ENCODE results near the gene MIEF2.
"Not testable (repeated sequence)": the region's sequence is repeated elsewhere in the genome, so short reads cannot be mapped to it uniquely, and the experiment has no call there.

- TF ChIP-seq, protein P1, sequence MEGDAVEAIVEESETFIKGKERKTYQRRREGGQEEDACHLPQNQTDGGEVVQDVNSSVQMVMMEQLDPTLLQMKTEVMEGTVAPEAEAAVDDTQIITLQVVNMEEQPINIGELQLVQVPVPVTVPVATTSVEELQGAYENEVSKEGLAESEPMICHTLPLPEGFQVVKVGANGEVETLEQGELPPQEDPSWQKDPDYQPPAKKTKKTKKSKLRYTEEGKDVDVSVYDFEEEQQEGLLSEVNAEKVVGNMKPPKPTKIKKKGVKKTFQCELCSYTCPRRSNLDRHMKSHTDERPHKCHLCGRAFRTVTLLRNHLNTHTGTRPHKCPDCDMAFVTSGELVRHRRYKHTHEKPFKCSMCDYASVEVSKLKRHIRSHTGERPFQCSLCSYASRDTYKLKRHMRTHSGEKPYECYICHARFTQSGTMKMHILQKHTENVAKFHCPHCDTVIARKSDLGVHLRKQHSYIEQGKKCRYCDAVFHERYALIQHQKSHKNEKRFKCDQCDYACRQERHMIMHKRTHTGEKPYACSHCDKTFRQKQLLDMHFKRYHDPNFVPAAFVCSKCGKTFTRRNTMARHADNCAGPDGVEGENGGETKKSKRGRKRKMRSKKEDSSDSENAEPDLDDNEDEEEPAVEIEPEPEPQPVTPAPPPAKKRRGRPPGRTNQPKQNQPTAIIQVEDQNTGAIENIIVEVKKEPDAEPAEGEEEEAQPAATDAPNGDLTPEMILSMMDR (IDR thresholded peaks at IDR 0.05; ENCODE audit: extremely low read depth in 1 of 2, insufficient read depth in 1 of 2, low read depth in 1 of 2, low read length in 2 of 2): not testable (repeated sequence)
- not testable (repeated sequence) for TF ChIP-seq EZH2 (IDR thresholded peaks at IDR 0.05; ENCODE audit: borderline replicate concordance, low read depth, low read length, severe bottlenecking); POLR2AphosphoS5 (IDR thresholded peaks at IDR 0.05; ENCODE audit: insufficient read depth, low read depth, low read length); POLR2A (IDR thresholded peaks at IDR 0.05; ENCODE audit: low read depth, low read length); FOS (IDR thresholded peaks at IDR 0.05; ENCODE audit: borderline replicate concordance, insufficient read depth, low read length); MYC (IDR thresholded peaks at IDR 0.05; ENCODE audit: low read depth, low read length); GATA2 (IDR thresholded peaks at IDR 0.05; ENCODE audit: insufficient read depth, insufficient read length, low read depth, low read length); JUN (IDR thresholded peaks at IDR 0.05; ENCODE audit: borderline replicate concordance, insufficient read depth, insufficient read length, low read depth)
- TF ChIP-seq, protein P2, sequence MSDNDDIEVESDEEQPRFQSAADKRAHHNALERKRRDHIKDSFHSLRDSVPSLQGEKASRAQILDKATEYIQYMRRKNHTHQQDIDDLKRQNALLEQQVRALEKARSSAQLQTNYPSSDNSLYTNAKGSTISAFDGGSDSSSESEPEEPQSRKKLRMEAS (IDR thresholded peaks at IDR 0.05; ENCODE audit: insufficient read depth, insufficient read length): not testable (repeated sequence)
Measured at GRCh38 chr17:18303206-18303605, 42.7 kb downstream of the MIEF2 start.
